Activated CD4-positive, alpha-beta memory T cell treated with anti-CD3 and anti-CD28 coated beads for 36 hours (primary cell): ENCODE measurements around the gene TOP2A. TPM values are rescaled to one million over a fixed set of nuclear protein-coding genes. Genes with fewer than 3 reads are reported as not detected.
A peak's percentile ranks its signal among the peaks of the same experiment; 100 is the strongest.

Experiments
- CTCF ChIA-PET: fragments of 350-600 bp; sonication (Branson Sonifier 250); formaldehyde crosslinking; loops from one replicate; lab custom pipeline; 2021; ENCODE audit warnings: antibody characterized with exemption, inconsistent platforms; lab: Charles Lee
- POLR2A ChIA-PET: fragments of 350-600 bp; sonication (Branson Sonifier 250); formaldehyde crosslinking; loops from one replicate; lab custom pipeline; 2021; ENCODE audit warnings: antibody characterized with exemption; lab: Charles Lee
- DNase-seq: peaks from one replicate; pipeline ENCODE4 v3.0.0-alpha.2; 2020
- H3K27ac Mint-ChIP-seq: one replicate; pipeline ENCODE4 v1.8.0; 2021; ENCODE audit warnings: mixed read lengths
- H3K27me3 Mint-ChIP-seq: one replicate; pipeline ENCODE4 v1.8.0; 2021; ENCODE audit warnings: mixed read lengths
- H3K36me3 Mint-ChIP-seq: one replicate; pipeline ENCODE4 v1.8.0; 2021; ENCODE audit warnings: mixed read lengths
- H3K4me1 Mint-ChIP-seq: one replicate; pipeline ENCODE4 v1.8.0; 2021; ENCODE audit warnings: low read depth, mixed read lengths
- H3K4me3 Mint-ChIP-seq: one replicate; pipeline ENCODE4 v1.8.0; 2021; ENCODE audit warnings: mild to moderate bottlenecking, mixed read lengths
- H3K9me3 Mint-ChIP-seq: one replicate; pipeline ENCODE4 v1.8.0; 2021; ENCODE audit warnings: mixed read lengths
- intact Hi-C: fragments of 100-400 bp; cut with micrococcal nuclease; formaldehyde crosslinking; loops from one replicate; pipeline ENCODE4 v1.15.1; 2023
- total RNA-seq, 2 experiments: library from RNA; stranded (reverse); gene quantifications; one replicate each; pipeline ENCODE4 v1.2.3, GENCODE V29; 2021

The TOP2A gene
- total RNA-seq, 2 experiments from 2014 or later = 301 to 311 TPM

DNA sequence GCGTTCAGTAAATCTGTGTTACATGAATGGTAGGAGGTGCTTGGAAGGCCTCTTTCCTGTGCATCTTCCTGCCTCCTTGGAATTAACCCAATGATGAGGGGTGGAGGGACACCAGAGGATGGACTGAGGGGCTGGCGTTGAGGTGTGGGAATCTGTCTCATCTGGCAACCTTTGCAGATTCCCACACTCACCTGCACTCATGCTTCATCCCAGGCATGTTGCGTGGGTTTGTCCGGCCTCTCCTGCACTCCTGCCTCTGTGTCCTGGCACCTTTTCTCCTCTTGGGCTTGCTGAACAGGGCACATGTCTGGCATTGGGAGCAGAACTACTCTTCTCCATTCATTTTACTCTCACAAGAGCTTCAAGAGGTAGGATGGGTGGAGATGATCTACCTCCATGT lies 22.5 kb upstream of the TOP2A start:
- H3K4me3 Mint-ChIP-seq = no peak overlapping the region
- peaks cover 1% of the 10 kb centered on the region for H3K27me3 Mint-ChIP-seq
- peaks cover 18% of the 10 kb centered on the region for H3K4me1 Mint-ChIP-seq
- no peak for DNase-seq
- no peaks in the 10 kb centered on the region for H3K9me3 Mint-ChIP-seq
- ChIA-PET POLR2A (no interaction called here), CTCF (interaction anchor here (1.4 to 9.6 kb wide), 5 partner anchors 10 to 120 kb away, joined by 3 to 129 read pairs (median 4); no protein-coding TSS in a partner anchor)
- intact Hi-C loops = no loop called here
- H3K36me3 Mint-ChIP-seq = no peaks in the 10 kb centered on the region
- no peak overlapping the region for H3K27ac Mint-ChIP-seq

DNA sequence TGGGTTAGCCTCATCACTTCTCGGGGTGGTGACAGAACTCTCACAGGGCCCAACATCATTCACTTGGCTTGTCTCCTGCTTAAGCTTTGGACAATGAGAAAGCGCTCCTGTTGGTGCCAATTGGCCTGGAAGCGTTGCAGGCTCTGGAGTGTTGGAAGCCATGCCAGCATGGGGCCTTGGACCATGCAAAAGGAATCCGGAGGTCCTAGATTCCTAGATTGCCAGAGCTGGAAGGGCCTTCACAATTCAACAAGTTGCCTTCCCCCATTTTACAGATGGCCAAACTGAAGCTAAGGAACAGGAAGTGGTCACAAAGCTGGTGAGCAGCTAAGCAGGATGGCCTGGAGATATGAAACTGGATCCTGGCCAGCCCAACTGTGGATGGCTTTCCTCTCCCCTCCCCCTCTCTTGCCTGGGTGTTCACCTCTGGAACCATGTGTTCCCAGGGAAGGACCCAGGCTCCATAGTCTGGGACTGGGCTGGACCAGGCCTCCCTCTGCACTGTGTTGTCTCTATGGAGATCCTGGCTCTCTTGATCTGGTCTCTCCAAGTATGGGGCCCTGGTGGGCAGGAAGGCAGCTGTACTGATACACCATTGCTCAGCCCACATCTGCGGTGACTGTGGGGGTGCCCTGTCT lies 19.5 kb upstream of the TOP2A start:
- no peak for DNase-seq
- ChIA-PET POLR2A (no interaction called here), CTCF (interaction anchor here (1.0 to 9.6 kb wide), 5 partner anchors 13 to 124 kb away, joined by 3 to 129 read pairs (median 3); no protein-coding TSS in a partner anchor)
- no peaks in the 10 kb centered on the region for H3K9me3 Mint-ChIP-seq
- H3K4me3 Mint-ChIP-seq = no peak overlapping the region
- intact Hi-C loops = no loop called here
- H3K36me3 Mint-ChIP-seq = no peaks in the 10 kb centered on the region
- no peaks in the 10 kb centered on the region for H3K27me3 Mint-ChIP-seq
- peaks cover 11% of the 10 kb centered on the region for H3K4me1 Mint-ChIP-seq
- no peak overlapping the region for H3K27ac Mint-ChIP-seq

- Mint-ChIP-seq H3K4me3 (no peak overlapping the region), H3K9me3 (no peaks in the 10 kb centered on the region), H3K27me3 (no peaks in the 10 kb centered on the region), H3K4me1 (peaks cover 11% of the 10 kb centered on the region), H3K36me3 (no peaks in the 10 kb centered on the region), H3K27ac (no peak overlapping the region)
- POLR2A ChIA-PET = no interaction called here
- CTCF ChIA-PET = interaction anchor here (1.1 to 9.6 kb wide), 4 partner anchors 40 to 232 kb away, joined by 3 to 129 read pairs (median 4); no protein-coding TSS in a partner anchor
- no peak for DNase-seq
- intact Hi-C loops = no loop called here
These were observed 18.9 kb upstream of the TOP2A start for GRCh38 chr17:40436636-40437035.

DNA sequence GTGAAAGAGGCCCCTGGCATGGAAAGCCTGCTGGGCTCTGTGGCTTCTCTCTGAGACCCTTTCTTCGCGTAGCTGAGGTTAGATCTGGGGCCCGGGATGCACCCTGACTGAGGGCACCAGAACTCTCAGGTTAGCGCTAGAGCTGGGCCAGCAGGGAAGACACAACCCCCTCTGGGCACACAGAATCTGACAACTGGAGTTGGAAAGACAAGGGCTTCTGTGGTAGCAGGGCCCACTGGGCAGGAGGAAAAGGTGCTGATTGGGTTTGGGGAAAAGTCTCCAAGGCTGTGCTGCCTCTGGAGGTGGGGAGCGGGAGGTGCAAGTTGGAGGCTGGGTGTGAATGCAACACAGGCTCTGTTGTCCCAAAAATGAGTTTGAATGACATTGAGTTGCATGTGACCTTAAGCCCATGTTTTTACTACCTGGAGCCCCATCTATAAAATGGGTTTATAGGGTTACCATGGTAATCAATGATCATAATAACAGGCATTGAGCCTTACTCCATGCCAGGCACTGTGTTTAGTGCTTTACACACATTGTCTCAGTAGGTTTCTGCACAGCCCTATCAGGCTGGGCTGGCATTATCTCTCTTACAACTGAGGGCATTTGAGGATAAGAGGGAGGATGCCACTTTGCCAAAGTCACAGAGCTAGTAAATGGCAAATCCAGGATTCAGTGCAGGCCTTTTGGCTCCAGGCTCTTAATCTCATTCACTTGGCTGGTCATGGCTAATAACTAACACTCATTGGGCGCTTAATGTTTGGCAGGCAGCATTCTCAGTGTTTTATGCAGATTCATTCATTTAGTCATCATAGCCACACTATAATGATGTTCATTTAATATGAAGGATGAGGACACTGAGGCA lies 16.1 kb upstream of the TOP2A start:
- Mint-ChIP-seq H3K36me3 (no peaks in the 10 kb centered on the region), H3K27me3 (no peaks in the 10 kb centered on the region), H3K4me3 (no peak overlapping the region), H3K9me3 (no peaks in the 10 kb centered on the region), H3K27ac (no peak overlapping the region), H3K4me1 (peaks cover 11% of the 10 kb centered on the region)
- intact Hi-C loops = no loop called here
- peak; percentile 51 for DNase-seq
- ChIA-PET POLR2A (no interaction called here), CTCF (interaction anchor here (0.7 to 1.6 kb wide), 11 partner anchors 8 to 98 kb away, joined by 3 to 7 read pairs (median 3); partner anchors contain the start of gene TOP2A)

GRCh38 chr17:40432864-40433528 lies 15.3 kb upstream of the TOP2A start:
- no peaks in the 10 kb centered on the region for H3K9me3 Mint-ChIP-seq
- intact Hi-C loops = no loop called here
- H3K4me1 Mint-ChIP-seq = peaks cover 12% of the 10 kb centered on the region
- H3K27me3 Mint-ChIP-seq = no peaks in the 10 kb centered on the region
- CTCF ChIA-PET = interaction anchor here (0.8 to 1.6 kb wide), 10 partner anchors 9 to 99 kb away, joined by 3 to 7 read pairs (median 3); partner anchors contain the start of gene TOP2A
- POLR2A ChIA-PET = no interaction called here
- H3K4me3 Mint-ChIP-seq = no peak overlapping the region
- DNase-seq = no peak
- no peak overlapping the region for H3K27ac Mint-ChIP-seq
- no peaks in the 10 kb centered on the region for H3K36me3 Mint-ChIP-seq

DNA sequence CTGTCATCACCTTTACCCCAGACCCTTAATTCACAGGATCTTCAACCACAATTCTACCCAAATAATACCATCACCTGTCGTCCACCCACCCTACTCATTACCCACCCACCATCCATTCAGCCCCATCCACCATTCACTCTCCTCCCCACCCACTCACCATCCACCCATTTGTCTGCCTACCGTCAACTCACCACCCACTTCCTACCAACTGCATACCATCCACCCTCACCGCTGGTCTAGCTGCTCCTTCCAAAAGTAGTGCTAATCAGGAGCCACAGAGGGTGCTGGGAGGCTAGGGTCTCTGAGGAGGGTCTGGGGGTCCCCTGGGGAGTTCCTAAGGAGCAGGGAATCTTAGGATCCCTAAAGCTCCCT lies 13.5 kb upstream of the TOP2A start:
- intact Hi-C loops = no loop called here
- ChIA-PET CTCF (interaction anchor here (1.1 kb wide), 1 partner anchor 102 kb away, joined by 3 read pairs; no protein-coding TSS in a partner anchor), POLR2A (no interaction called here)
- Mint-ChIP-seq H3K36me3 (no peaks in the 10 kb centered on the region), H3K9me3 (no peaks in the 10 kb centered on the region), H3K27me3 (no peaks in the 10 kb centered on the region), H3K27ac (no peak overlapping the region), H3K4me3 (no peak overlapping the region), H3K4me1 (peaks cover 30% of the 10 kb centered on the region)
- peak; percentile 4 for DNase-seq

- Mint-ChIP-seq H3K4me3 (no peak overlapping the region), H3K4me1 (peaks cover 37% of the 10 kb centered on the region), H3K27ac (no peak overlapping the region), H3K9me3 (no peaks in the 10 kb centered on the region), H3K36me3 (no peaks in the 10 kb centered on the region), H3K27me3 (no peaks in the 10 kb centered on the region)
- intact Hi-C loops = no loop called here
- POLR2A ChIA-PET = no interaction called here
- CTCF ChIA-PET = interaction anchor here (1.0 kb wide), 1 partner anchor 10 kb away, joined by 3 read pairs; no protein-coding TSS in a partner anchor
- DNase-seq = peak; percentile 3
These were observed 12.9 kb upstream of the TOP2A start for GRCh38 chr17:40430272-40431230.

DNA sequence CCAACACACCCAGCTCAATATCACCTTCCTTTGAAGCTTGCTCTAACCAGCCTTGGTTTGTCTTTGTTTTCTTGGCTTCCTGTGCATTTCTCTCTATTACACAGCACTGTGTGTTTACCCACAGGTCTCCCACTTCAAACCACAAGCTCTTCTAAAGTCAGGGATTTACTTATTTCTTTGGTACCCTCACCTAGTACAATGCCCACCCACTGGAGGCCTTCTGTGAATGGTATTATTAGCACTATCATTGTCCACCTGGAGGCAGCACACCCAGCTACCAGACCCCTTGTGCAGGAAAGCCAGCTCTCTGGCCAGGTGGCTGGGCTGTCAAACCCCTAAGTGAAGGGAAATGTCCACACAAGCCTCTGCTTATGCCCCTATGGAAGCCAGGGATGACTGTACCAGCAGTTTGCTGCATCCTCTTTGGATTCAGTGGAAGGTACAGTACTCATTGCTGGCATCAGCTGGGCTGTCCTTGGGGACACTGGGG lies 9.4 kb upstream of the TOP2A start:
- Mint-ChIP-seq H3K4me3 (no peak overlapping the region), H3K36me3 (no peaks in the 10 kb centered on the region), H3K27ac (peak overlapping the region; percentile 2), H3K9me3 (no peaks in the 10 kb centered on the region), H3K4me1 (peaks cover 28% of the 10 kb centered on the region), H3K27me3 (no peaks in the 10 kb centered on the region)
- DNase-seq = peak; percentile 30
- CTCF ChIA-PET = interaction anchor here (0.7 to 3.6 kb wide), 10 partner anchors 9 to 133 kb away, joined by 3 to 41 read pairs (median 7); partner anchors contain the start of genes IGFBP4 and TOP2A
- intact Hi-C loops = loop anchor here (1.0 kb wide), 1 partner anchor 9 kb away; no protein-coding TSS in a partner anchor
- POLR2A ChIA-PET = interaction anchor here (0.9 to 1.1 kb wide), 2 partner anchors 9 to 16 kb away, joined by 4 to 6 read pairs; partner anchors contain the start of genes IGFBP4 and TOP2A

- CTCF ChIA-PET = interaction anchor here (0.6 to 3.6 kb wide), 6 partner anchors 18 to 159 kb away, joined by 3 to 41 read pairs (median 8); partner anchors contain the start of gene IGFBP4
- peak; percentile 8 for DNase-seq
- no peak overlapping the region for H3K4me3 Mint-ChIP-seq
- intact Hi-C loops = no loop called here
- no peaks in the 10 kb centered on the region for H3K27me3 Mint-ChIP-seq
- POLR2A ChIA-PET = no interaction called here
- H3K4me1 Mint-ChIP-seq = peaks cover 28% of the 10 kb centered on the region
- H3K9me3 Mint-ChIP-seq = no peaks in the 10 kb centered on the region
- H3K36me3 Mint-ChIP-seq = no peaks in the 10 kb centered on the region
- H3K27ac Mint-ChIP-seq = no peak overlapping the region
These were observed 8.0 kb upstream of the TOP2A start for GRCh38 chr17:40425741-40426140.

DNA sequence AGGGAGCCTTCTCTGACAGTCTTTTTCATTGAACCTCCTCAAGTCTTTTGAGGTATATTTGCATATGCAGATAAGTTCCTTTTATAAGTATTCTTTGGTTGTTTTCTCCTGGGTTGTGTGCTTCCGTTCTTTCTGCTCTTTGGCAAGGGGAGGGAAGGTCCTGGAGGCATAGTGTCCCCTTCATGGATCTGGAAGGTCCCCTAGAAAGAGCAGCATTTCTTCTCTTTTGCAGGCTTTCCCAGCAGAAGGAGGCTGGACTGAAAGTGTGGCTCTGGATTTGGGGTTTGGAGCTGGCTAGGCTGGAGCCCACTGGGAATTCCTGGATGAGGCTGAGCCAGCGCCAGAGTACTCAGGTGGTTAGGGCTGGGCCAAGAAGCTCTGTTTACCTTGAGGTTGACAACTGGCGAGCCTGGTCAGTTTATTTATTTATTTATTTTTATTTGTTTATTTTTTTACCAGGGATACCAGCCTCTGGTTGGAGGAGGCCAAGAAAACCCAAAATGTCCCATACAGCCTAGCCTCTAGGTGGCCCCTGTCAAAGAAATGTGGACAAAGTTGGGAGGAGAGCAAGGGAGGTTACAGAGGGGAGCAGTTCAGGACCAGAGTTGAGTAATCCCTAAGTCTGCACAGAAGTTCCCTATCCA lies 5.4 kb upstream of the TOP2A start:
- Mint-ChIP-seq H3K36me3 (no peaks in the 10 kb centered on the region), H3K4me3 (no peak overlapping the region), H3K9me3 (no peaks in the 10 kb centered on the region), H3K4me1 (peaks cover 44% of the 10 kb centered on the region), H3K27me3 (no peaks in the 10 kb centered on the region), H3K27ac (no peak overlapping the region)
- POLR2A ChIA-PET = no interaction called here
- peak; percentile 8 for DNase-seq
- CTCF ChIA-PET = interaction anchor here (0.5 to 2.4 kb wide), 5 partner anchors 8 to 110 kb away, joined by 3 to 8 read pairs (median 3); partner anchors contain the start of gene IGFBP4
- intact Hi-C loops = no loop called here
